ENCODE measurements around the gene PFKFB1.

PFKFB1 gene

GRCh38 chrX:54950730-54951375 lies 43.1 kb downstream of the PFKFB1 start:
- no peak for DNase-seq
- Histone ChIP-seq H3K4me1 (ENCODE audit: control insufficient read depth, insufficient read depth, low read length, poor library complexity, severe bottlenecking) (no peaks in the 10 kb centered on the region), H3K9me3 (ENCODE audit: control insufficient read depth, low read length) (no peaks in the 10 kb centered on the region), H3K4me3 (ENCODE audit: insufficient read depth, low read depth, low read length, poor library complexity, severe bottlenecking) (no peak overlapping the region), H3K27ac (ENCODE audit: insufficient read depth, low read length, poor library complexity, severe bottlenecking) (no peak overlapping the region), H3K27me3 (replicated peaks; ENCODE audit: control insufficient read depth, insufficient read depth, low read length, poor library complexity, severe bottlenecking) (no peaks in the 10 kb centered on the region), H3K36me3 (ENCODE audit: control insufficient read depth, insufficient read depth, low read length) (no peaks in the 10 kb centered on the region)

- Histone ChIP-seq H3K27ac (ENCODE audit: insufficient read depth, low read length, poor library complexity, severe bottlenecking) (no peak overlapping the region), H3K4me3 (ENCODE audit: insufficient read depth, low read depth, low read length, poor library complexity, severe bottlenecking) (no peak overlapping the region), H3K9me3 (ENCODE audit: control insufficient read depth, low read length) (no peaks in the 10 kb centered on the region), H3K4me1 (ENCODE audit: control insufficient read depth, insufficient read depth, low read length, poor library complexity, severe bottlenecking) (no peaks in the 10 kb centered on the region), H3K27me3 (replicated peaks; ENCODE audit: control insufficient read depth, insufficient read depth, low read length, poor library complexity, severe bottlenecking) (no peaks in the 10 kb centered on the region), H3K36me3 (ENCODE audit: control insufficient read depth, insufficient read depth, low read length) (no peaks in the 10 kb centered on the region)
- no peak for DNase-seq
Measured at GRCh38 chrX:54945224-54945623, 48.8 kb downstream of the PFKFB1 start.

GRCh38 chrX:54944816-54945215 lies 49.2 kb downstream of the PFKFB1 start:
- Histone ChIP-seq H3K9me3 (ENCODE audit: control insufficient read depth, low read length) (no peaks in the 10 kb centered on the region), H3K27ac (ENCODE audit: insufficient read depth, low read length, poor library complexity, severe bottlenecking) (no peak overlapping the region), H3K27me3 (replicated peaks; ENCODE audit: control insufficient read depth, insufficient read depth, low read length, poor library complexity, severe bottlenecking) (no peaks in the 10 kb centered on the region), H3K4me1 (ENCODE audit: control insufficient read depth, insufficient read depth, low read length, poor library complexity, severe bottlenecking) (no peaks in the 10 kb centered on the region), H3K4me3 (ENCODE audit: insufficient read depth, low read depth, low read length, poor library complexity, severe bottlenecking) (no peak overlapping the region), H3K36me3 (ENCODE audit: control insufficient read depth, insufficient read depth, low read length) (no peaks in the 10 kb centered on the region)
- no peak for DNase-seq

GRCh38 chrX:54937416-54937815 lies 56.6 kb downstream of the PFKFB1 start:
- no peaks in the 10 kb centered on the region for H3K9me3 ChIP-seq (ENCODE audit: control insufficient read depth, low read length)
- DNase-seq: no peak
- H3K4me3 ChIP-seq (ENCODE audit: insufficient read depth, low read depth, low read length, poor library complexity, severe bottlenecking): no peak overlapping the region
- no peaks in the 10 kb centered on the region for H3K36me3 ChIP-seq (ENCODE audit: control insufficient read depth, insufficient read depth, low read length)
- no peak overlapping the region for H3K27ac ChIP-seq (ENCODE audit: insufficient read depth, low read length, poor library complexity, severe bottlenecking)
- no peaks in the 10 kb centered on the region for H3K27me3 ChIP-seq (replicated peaks; ENCODE audit: control insufficient read depth, insufficient read depth, low read length, poor library complexity, severe bottlenecking)
- H3K4me1 ChIP-seq (ENCODE audit: control insufficient read depth, insufficient read depth, low read length, poor library complexity, severe bottlenecking): no peaks in the 10 kb centered on the region

GRCh38 chrX:54935306-54935705 lies 58.7 kb downstream of the PFKFB1 start:
- no peaks in the 10 kb centered on the region for H3K4me1 ChIP-seq (ENCODE audit: control insufficient read depth, insufficient read depth, low read length, poor library complexity, severe bottlenecking)
- H3K27me3 ChIP-seq (replicated peaks; ENCODE audit: control insufficient read depth, insufficient read depth, low read length, poor library complexity, severe bottlenecking): no peaks in the 10 kb centered on the region
- DNase-seq: no peak
- H3K9me3 ChIP-seq (ENCODE audit: control insufficient read depth, low read length): no peaks in the 10 kb centered on the region
- H3K4me3 ChIP-seq (ENCODE audit: insufficient read depth, low read depth, low read length, poor library complexity, severe bottlenecking): no peak overlapping the region
- no peaks in the 10 kb centered on the region for H3K36me3 ChIP-seq (ENCODE audit: control insufficient read depth, insufficient read depth, low read length)
- no peak overlapping the region for H3K27ac ChIP-seq (ENCODE audit: insufficient read depth, low read length, poor library complexity, severe bottlenecking)

- no peaks in the 10 kb centered on the region for H3K27me3 ChIP-seq (replicated peaks; ENCODE audit: control insufficient read depth, insufficient read depth, low read length, poor library complexity, severe bottlenecking)
- no peak overlapping the region for H3K27ac ChIP-seq (ENCODE audit: insufficient read depth, low read length, poor library complexity, severe bottlenecking)
- no peaks in the 10 kb centered on the region for H3K36me3 ChIP-seq (ENCODE audit: control insufficient read depth, insufficient read depth, low read length)
- H3K4me3 ChIP-seq (ENCODE audit: insufficient read depth, low read depth, low read length, poor library complexity, severe bottlenecking): no peak overlapping the region
- no peaks in the 10 kb centered on the region for H3K4me1 ChIP-seq (ENCODE audit: control insufficient read depth, insufficient read depth, low read length, poor library complexity, severe bottlenecking)
- no peak for DNase-seq
- no peaks in the 10 kb centered on the region for H3K9me3 ChIP-seq (ENCODE audit: control insufficient read depth, low read length)
Measured at GRCh38 chrX:54934890-54935289, 59.1 kb downstream of the PFKFB1 start.

GRCh38 chrX:54934058-54934457 lies 59.9 kb downstream of the PFKFB1 start:
- Histone ChIP-seq H3K9me3 (ENCODE audit: control insufficient read depth, low read length) (no peaks in the 10 kb centered on the region), H3K4me1 (ENCODE audit: control insufficient read depth, insufficient read depth, low read length, poor library complexity, severe bottlenecking) (no peaks in the 10 kb centered on the region), H3K4me3 (ENCODE audit: insufficient read depth, low read depth, low read length, poor library complexity, severe bottlenecking) (no peak overlapping the region), H3K27ac (ENCODE audit: insufficient read depth, low read length, poor library complexity, severe bottlenecking) (no peak overlapping the region), H3K36me3 (ENCODE audit: control insufficient read depth, insufficient read depth, low read length) (no peaks in the 10 kb centered on the region), H3K27me3 (replicated peaks; ENCODE audit: control insufficient read depth, insufficient read depth, low read length, poor library complexity, severe bottlenecking) (no peaks in the 10 kb centered on the region)
- no peak for DNase-seq

GRCh38 chrX:54933150-54933826 lies 60.7 kb downstream of the PFKFB1 start:
- Histone ChIP-seq H3K36me3 (ENCODE audit: control insufficient read depth, insufficient read depth, low read length) (no peaks in the 10 kb centered on the region), H3K9me3 (ENCODE audit: control insufficient read depth, low read length) (no peaks in the 10 kb centered on the region), H3K27ac (ENCODE audit: insufficient read depth, low read length, poor library complexity, severe bottlenecking) (no peak overlapping the region), H3K4me1 (ENCODE audit: control insufficient read depth, insufficient read depth, low read length, poor library complexity, severe bottlenecking) (no peaks in the 10 kb centered on the region), H3K27me3 (replicated peaks; ENCODE audit: control insufficient read depth, insufficient read depth, low read length, poor library complexity, severe bottlenecking) (no peaks in the 10 kb centered on the region), H3K4me3 (ENCODE audit: insufficient read depth, low read depth, low read length, poor library complexity, severe bottlenecking) (no peak overlapping the region)
- DNase-seq: no peak

GRCh38 chrX:54931107-54931506 lies 62.9 kb downstream of the PFKFB1 start:
- Histone ChIP-seq H3K4me3 (ENCODE audit: insufficient read depth, low read depth, low read length, poor library complexity, severe bottlenecking) (no peak overlapping the region), H3K36me3 (ENCODE audit: control insufficient read depth, insufficient read depth, low read length) (no peaks in the 10 kb centered on the region), H3K4me1 (ENCODE audit: control insufficient read depth, insufficient read depth, low read length, poor library complexity, severe bottlenecking) (no peaks in the 10 kb centered on the region), H3K9me3 (ENCODE audit: control insufficient read depth, low read length) (no peaks in the 10 kb centered on the region), H3K27me3 (replicated peaks; ENCODE audit: control insufficient read depth, insufficient read depth, low read length, poor library complexity, severe bottlenecking) (no peaks in the 10 kb centered on the region), H3K27ac (ENCODE audit: insufficient read depth, low read length, poor library complexity, severe bottlenecking) (no peak overlapping the region)
- no peak for DNase-seq

GRCh38 chrX:54930291-54931049 lies 63.5 kb downstream of the PFKFB1 start:
- Histone ChIP-seq H3K27ac (ENCODE audit: insufficient read depth, low read length, poor library complexity, severe bottlenecking) (no peak overlapping the region), H3K4me3 (ENCODE audit: insufficient read depth, low read depth, low read length, poor library complexity, severe bottlenecking) (no peak overlapping the region), H3K36me3 (ENCODE audit: control insufficient read depth, insufficient read depth, low read length) (no peaks in the 10 kb centered on the region), H3K9me3 (ENCODE audit: control insufficient read depth, low read length) (no peaks in the 10 kb centered on the region), H3K27me3 (replicated peaks; ENCODE audit: control insufficient read depth, insufficient read depth, low read length, poor library complexity, severe bottlenecking) (no peaks in the 10 kb centered on the region), H3K4me1 (ENCODE audit: control insufficient read depth, insufficient read depth, low read length, poor library complexity, severe bottlenecking) (no peaks in the 10 kb centered on the region)
- no peak for DNase-seq
